Smooth muscle cell (in vitro differentiated cells): ENCODE measurements around the gene B4GALT5. TPM values are rescaled to one million over a fixed set of nuclear protein-coding genes. Genes with fewer than 3 reads are reported as not detected.
"Not testable (repeated sequence)": the region's sequence is repeated elsewhere in the genome, so short reads cannot be mapped to it uniquely, and the experiment has no call there.

Source experiments
- DNase-seq: peaks from one replicate; lab custom pipeline; 2025; ENCODE audit not compliant: unreplicated experiment; lab: John Stamatoyannopoulos, UW
- H2AFZ ChIP-seq: fragments of 200-600 bp; sonication (generic); 2 replicates; pipeline ENCODE4 v1.6.0; 2016; ENCODE audit warnings: antibody characterized with exemption, low read depth, mild to moderate bottlenecking
- H3F3A ChIP-seq: fragments of 200-600 bp; sonication (generic); 2 replicates; pipeline ENCODE4 v1.6.0; 2017; ENCODE audit warnings: antibody characterized with exemption, low read depth
- H3K27ac ChIP-seq: fragments of 200-600 bp; sonication (generic); 2 replicates; pipeline ENCODE4 v1.5.1; 2016; ENCODE audit warnings: low read depth, mild to moderate bottlenecking
- H3K27me3 ChIP-seq: fragments of 200-600 bp; sonication (generic); 2 replicates; pipeline ENCODE4 v1.6.1; 2016; ENCODE audit warnings: low read depth, mild to moderate bottlenecking
- H3K36me3 ChIP-seq: fragments of 200-600 bp; sonication (generic); 2 replicates; pipeline ENCODE4 v1.5.1; 2016; ENCODE audit warnings: low read depth
- H3K4me1 ChIP-seq: fragments of 200-600 bp; sonication (generic); 2 replicates; pipeline ENCODE4 v1.5.1; 2016; ENCODE audit warnings: low read depth
- H3K4me2 ChIP-seq: fragments of 200-600 bp; sonication (generic); 2 replicates; pipeline ENCODE4 v1.6.0; 2016; ENCODE audit warnings: mild to moderate bottlenecking
- H3K4me3 ChIP-seq: fragments of 200-600 bp; sonication (generic); 2 replicates; pipeline ENCODE4 v1.5.1; 2016; ENCODE audit warnings: mild to moderate bottlenecking
- H3K79me2 ChIP-seq: fragments of 200-600 bp; sonication (generic); 2 replicates; pipeline ENCODE4 v1.6.0; 2016; ENCODE audit warnings: low read depth, mild to moderate bottlenecking
- H3K9ac ChIP-seq: fragments of 200-600 bp; sonication (generic); 2 replicates; pipeline ENCODE4 v1.6.0; 2016; ENCODE audit warnings: low read depth
- H3K9me3 ChIP-seq: fragments of 200-600 bp; sonication (generic); replicated peaks from 2 replicates; pipeline ENCODE4 v1.5.1; 2016; ENCODE audit warnings: low read depth
- H4K20me1 ChIP-seq: fragments of 200-600 bp; sonication (generic); 2 replicates; pipeline ENCODE4 v1.6.0; 2016; ENCODE audit warnings: low read depth
- CTCF ChIP-seq: fragments of 200-600 bp; sonication (generic); IDR thresholded peaks from 2 replicates; pipeline ENCODE4 v1.5.1; 2017; ENCODE audit warnings: borderline replicate concordance, mild to moderate bottlenecking, antibody characterized with exemption; ENCODE audit not compliant: insufficient read depth, poor library complexity, severe bottlenecking
- WGBS: methylation state at CpG from one replicate; pipeline ENCODE4 v1.1.7; 2016; ENCODE audit warnings: low lambda C conversion rate; 5-methylcytosine and 5-hydroxymethylcytosine counted together
- polyA plus RNA-seq: library from polyadenylated mRNA; unstranded; fragments of >200 nt; fragmentation: Nextera tagmentation; extraction: Ambion mirVana; gene quantifications from 2 replicates; pipeline ENCODE4 v1.2.1, GENCODE V29; 2016
- total RNA-seq: library from RNA; depleted of rRNA; stranded (reverse); fragments of >200 nt; gene quantifications from 2 replicates; pipeline ENCODE4 v1.2.3, GENCODE V29; 2014

Gene B4GALT5
- total and polyA plus RNA-seq, 2 experiments from 2014 or later, result 8.2 to 26.0 TPM

- Histone ChIP-seq H3F3A (peaks cover 8% of the 10 kb centered on the region), H3K9ac (no peak overlapping the region), H3K9me3 (no peaks in the 10 kb centered on the region), H3K27me3 (no peaks in the 10 kb centered on the region), H3K4me1 (peaks cover 9% of the 10 kb centered on the region), H3K4me2 (no peak overlapping the region), H3K27ac (no peak overlapping the region), H3K36me3 (peaks cover 3% of the 10 kb centered on the region), H2AFZ (no peak overlapping the region), H3K79me2 (no peaks in the 10 kb centered on the region), H4K20me1 (peaks cover 4% of the 10 kb centered on the region), H3K4me3 (no peak overlapping the region)
- TF ChIP-seq CTCF, result no peak
- no peak for DNase-seq
- 89% methylated on average over 10 of the region's 10 CpGs for WGBS
Measured at GRCh38 chr20:49630396-49630951, 83.2 kb downstream of the B4GALT5 start.

- no peak overlapping the region for H2AFZ ChIP-seq
- no peak overlapping the region for H3K9ac ChIP-seq
- no peaks in the 10 kb centered on the region for H3K9me3 ChIP-seq
- DNase-seq, result no peak
- 97% methylated on average over 1 of the region's 1 CpG for WGBS
- no peaks in the 10 kb centered on the region for H3K79me2 ChIP-seq
- H3K4me3 ChIP-seq, result no peak overlapping the region
- peaks cover 8% of the 10 kb centered on the region for H3F3A ChIP-seq
- peaks cover 4% of the 10 kb centered on the region for H4K20me1 ChIP-seq
- no peak for TF ChIP-seq CTCF
- H3K4me1 ChIP-seq, result peaks cover 9% of the 10 kb centered on the region
- H3K36me3 ChIP-seq, result peaks cover 3% of the 10 kb centered on the region
- H3K4me2 ChIP-seq, result no peak overlapping the region
- no peaks in the 10 kb centered on the region for H3K27me3 ChIP-seq
- H3K27ac ChIP-seq, result no peak overlapping the region
Measured at GRCh38 chr20:49629606-49630005, 84.1 kb downstream of the B4GALT5 start.

- not testable (repeated sequence) for H3K9me3 ChIP-seq, H3K4me3 ChIP-seq, H3K27ac ChIP-seq, H2AFZ ChIP-seq, DNase-seq, H3K4me1 ChIP-seq, H3K27me3 ChIP-seq, H3K9ac ChIP-seq, H3K36me3 ChIP-seq, H3K4me2 ChIP-seq, H3K79me2 ChIP-seq, H3F3A ChIP-seq, H4K20me1 ChIP-seq
- WGBS, result 98% methylated on average over 3 of the region's 3 CpGs
Measured at GRCh38 chr20:49628280-49628679, 85.4 kb downstream of the B4GALT5 start.

GRCh38 chr20:49627329-49627761, 86.3 kb downstream of the B4GALT5 start:
- H3K27ac ChIP-seq, result no peak overlapping the region
- H3K4me1 ChIP-seq, result no peaks in the 10 kb centered on the region
- H3K4me3 ChIP-seq, result no peak overlapping the region
- peaks cover 5% of the 10 kb centered on the region for H3F3A ChIP-seq
- no peak for DNase-seq
- H3K4me2 ChIP-seq, result no peak overlapping the region
- H3K36me3 ChIP-seq, result no peaks in the 10 kb centered on the region
- H3K79me2 ChIP-seq, result no peaks in the 10 kb centered on the region
- H3K27me3 ChIP-seq, result no peaks in the 10 kb centered on the region
- H2AFZ ChIP-seq, result no peak overlapping the region
- no peaks in the 10 kb centered on the region for H3K9me3 ChIP-seq
- H3K9ac ChIP-seq, result no peak overlapping the region
- 88% methylated on average over 6 of the region's 6 CpGs for WGBS
- H4K20me1 ChIP-seq, result no peaks in the 10 kb centered on the region
- no peak for TF ChIP-seq CTCF

- H4K20me1 ChIP-seq, H3K79me2 ChIP-seq, H3K9me3 ChIP-seq, H3K4me1 ChIP-seq, H3F3A ChIP-seq, H3K4me3 ChIP-seq, DNase-seq, H2AFZ ChIP-seq, H3K27me3 ChIP-seq, H3K27ac ChIP-seq, H3K4me2 ChIP-seq, H3K36me3 ChIP-seq, H3K9ac ChIP-seq: not testable (repeated sequence)
- 92% methylated on average over 10 of the region's 10 CpGs for WGBS
Measured at GRCh38 chr20:49624988-49625387, 88.7 kb downstream of the B4GALT5 start.
